NOMO-1 (cell line): ENCODE results near the gene HAGH.
A peak's percentile ranks its signal among the peaks of the same experiment; 100 is the strongest.

Experiments
- DNase-seq, 2 experiments: peaks; one replicate each; lab custom pipeline; 2025; ENCODE audit not compliant: unreplicated experiment in 2 of 2; lab: John Stamatoyannopoulos, UW

The HAGH gene

DNA sequence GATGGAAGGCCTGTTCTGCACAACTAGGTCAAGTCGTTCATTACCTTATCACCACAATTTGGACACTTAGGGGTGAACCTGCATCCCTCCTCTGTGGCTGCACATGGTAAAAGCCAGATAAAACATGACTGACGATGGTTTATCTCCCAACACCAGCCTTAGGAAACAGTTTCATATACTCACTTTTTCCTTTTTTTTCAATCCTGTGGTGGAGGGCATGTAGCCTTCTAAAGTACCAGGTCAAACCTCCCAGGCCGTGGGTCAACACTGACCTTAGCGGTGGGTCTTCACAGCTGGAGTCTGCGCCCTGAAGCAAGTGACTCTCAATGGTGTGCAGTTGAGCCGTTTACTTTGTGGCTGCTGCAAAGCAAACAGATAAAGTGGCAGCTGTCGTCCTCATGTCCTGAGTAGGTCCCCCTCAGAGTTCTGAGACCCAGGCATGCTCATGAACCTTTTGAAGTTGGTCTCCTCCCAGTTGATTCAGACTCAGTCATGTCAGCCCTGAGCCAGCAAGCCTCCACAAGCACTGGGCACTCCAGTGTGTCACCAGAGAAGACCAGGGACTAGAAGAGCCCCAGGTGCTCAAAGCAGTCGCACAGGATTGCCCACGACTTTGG is 6.3 kb upstream of the HAGH start:
- no peak for DNase-seq

DNA sequence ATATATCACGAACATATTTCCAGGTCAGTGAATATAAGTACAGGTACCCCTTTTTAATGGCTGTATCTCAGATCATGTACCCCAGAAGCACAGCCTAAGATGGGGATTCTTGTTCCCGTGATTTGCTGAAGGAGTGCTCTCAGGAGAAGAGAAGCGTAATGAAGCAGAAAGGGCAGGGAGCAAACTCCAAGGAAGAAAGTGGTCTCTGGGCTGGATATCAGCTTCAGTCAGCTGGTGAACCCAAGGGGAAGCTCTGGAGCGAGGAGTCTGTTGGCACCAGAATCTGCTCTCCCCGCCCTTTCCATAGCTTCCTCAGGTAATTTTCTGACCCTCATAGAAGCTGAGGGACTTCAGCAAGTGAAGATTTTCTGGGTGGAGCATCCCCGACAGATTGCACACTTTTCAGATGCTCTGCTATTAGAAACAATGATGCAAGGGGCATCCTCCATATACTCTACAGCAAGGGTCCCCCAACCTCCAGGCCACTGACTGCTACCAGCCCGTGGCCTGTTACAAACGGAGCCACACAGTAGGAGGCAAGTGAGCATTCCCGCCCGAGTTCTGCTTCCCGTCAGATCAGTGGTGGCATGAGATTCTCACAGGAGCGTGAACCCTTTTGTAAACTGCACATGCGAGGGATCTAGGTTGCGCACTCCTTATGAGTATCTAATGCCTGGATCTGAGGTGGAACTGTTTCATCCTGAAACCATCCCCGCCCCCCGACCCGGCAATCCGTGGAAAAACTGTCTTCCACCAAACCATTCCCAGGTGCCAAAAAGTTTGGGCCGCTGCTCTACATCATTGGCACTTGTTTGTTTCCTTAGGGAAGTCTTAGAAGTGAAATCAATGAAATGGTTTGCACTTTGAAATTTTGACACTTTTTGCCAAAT is 4.8 kb upstream of the HAGH start:
- DNase-seq: no peak

GRCh38 chr16:1830213-1830612 is 3.6 kb upstream of the HAGH start:
- DNase-seq: no peak

DNA sequence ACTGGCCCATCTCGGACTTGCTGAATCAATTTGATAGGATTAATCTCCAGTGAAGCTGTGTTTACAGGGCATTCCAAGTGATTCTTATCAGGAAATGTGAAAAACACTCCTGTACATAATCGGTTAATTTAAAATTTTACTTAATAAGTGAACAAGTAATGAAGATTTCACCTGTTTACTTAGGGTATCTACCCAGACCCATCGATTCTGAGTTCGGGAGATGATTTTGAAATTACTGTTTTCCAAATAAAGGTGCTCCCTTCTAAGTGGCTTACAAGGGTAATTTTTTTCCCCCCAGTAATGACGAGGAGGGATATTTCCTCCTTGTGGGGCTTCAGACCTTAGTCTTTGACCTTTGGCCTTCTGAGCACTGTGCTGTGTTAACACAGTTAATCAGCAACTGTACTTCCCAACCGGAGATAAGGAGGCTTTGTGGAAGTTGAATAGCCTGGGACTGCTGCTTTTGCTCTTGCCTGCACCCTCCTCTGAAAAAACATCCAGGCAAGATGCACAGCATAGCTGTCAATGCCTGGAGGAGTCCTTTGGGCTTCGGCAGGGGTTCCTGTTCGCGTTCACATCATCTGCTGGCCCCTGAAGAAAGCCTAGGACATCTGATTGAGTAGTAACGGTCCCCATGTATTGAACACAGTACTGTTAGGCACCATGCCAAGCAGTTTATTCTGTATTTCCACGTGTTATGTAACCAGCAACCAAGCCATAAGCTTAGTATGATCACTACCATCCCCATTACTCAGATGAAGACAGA is 2.2 kb upstream of the HAGH start:
- DNase-seq: no peak

DNA sequence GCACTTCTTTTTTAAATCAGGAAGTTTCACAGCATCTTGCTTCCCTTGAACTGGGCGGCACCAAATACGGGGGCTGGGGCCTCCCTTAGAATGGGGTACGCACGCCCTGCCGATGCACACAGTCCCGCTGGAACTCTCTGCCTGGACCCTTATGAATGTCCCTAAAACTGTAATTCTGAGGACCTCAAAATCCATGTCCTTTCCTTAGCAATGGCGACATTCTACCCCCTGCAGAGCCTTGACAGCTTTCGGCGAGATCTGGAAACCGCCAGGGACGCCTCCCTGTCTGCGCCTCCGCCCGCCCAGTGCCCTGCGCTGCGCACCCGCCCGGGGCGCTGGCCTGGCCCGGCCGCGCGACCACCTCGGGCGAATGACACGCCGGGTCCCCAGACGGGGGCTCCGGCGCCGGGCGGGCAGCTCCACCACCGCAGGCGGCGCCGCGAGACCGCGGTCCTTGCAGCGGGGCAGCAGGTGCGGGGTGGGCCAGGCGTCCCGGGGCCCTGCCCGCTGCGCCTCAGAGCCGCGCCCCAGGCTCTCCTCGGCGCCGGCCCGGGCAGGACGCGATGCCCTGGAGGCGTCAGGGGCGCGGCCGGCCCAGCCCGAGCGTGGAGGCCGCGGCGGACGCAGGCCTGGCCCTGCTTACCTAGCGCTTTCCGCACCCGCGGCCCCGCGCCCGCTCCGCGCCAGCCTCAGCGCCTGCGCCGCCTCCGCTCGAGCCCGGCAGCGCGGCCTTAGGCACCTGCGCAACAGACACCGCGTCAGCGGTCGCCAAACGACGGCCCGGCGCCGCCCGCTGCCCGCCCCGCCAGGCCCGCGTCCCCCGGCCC is 548 bp downstream of the HAGH start:
- peak; percentile 59 to 78 for DNase-seq

DNA sequence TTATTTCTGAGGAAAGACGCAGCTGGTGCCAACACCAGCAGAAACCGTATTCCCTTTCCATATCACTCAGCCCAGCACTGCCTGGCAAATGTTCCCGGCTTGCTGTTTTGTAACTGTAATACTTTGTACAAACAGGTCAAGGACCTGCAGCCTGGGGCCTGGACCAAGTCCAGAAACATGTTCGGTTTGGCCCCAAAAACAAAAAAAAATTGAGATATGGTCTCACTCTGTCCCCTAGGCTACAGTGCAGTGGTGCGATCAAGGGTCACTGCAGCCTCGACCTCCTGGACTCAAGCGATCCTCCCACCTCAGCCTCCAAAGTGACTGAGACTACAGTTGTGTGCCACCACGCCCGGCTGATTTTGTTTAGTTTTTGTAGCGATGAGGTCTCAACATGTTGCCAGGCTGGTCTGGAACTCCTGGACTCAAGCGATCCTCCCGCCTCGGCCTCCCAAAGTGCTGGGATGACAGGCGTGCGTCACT is 1.2 kb downstream of the HAGH start:
- no peak for DNase-seq

GRCh38 chr16:1823821-1824220 is 2.8 kb downstream of the HAGH start:
- no peak for DNase-seq

DNA sequence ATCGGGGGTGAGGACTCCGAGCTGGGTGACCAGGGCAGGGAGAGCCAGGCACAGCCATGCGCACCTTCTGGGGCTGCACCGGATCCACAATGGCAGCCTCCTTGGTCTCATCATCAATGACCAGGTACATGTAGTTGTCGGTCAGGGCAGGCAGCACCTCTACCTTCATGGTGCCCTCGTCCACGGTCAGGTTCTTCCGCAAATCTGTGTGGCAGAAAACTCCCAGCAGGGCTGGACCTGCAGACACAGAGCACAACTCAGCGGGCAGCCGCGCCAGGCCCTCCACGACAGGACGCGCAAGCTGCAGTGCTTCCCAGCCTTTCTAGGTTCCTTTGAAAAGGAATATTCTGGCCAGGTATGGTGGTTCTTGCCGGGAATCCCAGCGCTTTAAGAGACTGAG is 3.8 kb downstream of the HAGH start:
- no peak for DNase-seq

DNA sequence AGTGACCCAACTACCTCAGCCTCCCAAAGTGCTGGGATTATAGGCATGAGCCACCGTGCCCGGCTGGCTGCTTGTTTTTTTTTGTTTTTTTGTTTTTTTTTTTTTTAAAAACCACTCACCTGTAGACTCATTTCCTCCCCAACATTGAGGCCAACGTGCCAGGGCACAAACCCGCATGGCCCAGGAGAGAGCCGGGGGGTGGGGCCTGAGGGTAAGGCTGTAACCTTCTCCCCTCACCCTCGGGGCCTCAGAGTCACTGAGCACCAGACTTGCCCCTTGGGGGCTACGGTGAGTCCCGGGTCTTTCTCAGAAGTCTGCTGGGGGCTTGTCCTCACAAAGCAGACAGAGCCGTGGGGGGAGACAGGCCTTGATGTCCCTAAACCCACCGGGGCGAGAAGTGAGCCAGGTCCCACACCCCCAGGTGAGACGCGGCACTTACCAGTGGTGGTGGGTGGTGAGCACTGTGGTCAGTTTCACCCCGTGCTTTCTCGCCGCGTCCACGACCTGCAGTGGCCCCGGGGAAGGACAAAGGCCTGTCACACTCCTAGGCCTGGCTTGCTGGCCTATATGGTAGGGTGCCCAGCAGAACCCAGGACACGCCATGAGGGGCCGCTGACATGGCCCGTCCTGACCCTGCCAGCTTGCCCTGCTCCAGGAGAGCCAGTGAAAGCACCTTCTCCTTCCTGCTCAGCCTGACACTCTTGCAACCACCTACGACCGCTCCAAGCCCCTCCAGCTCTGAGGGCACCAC is 4.6 kb downstream of the HAGH start:
- DNase-seq: no peak

- no peak for DNase-seq
Observed at GRCh38 chr16:1820946-1821290, 5.7 kb downstream of the HAGH start.

DNA sequence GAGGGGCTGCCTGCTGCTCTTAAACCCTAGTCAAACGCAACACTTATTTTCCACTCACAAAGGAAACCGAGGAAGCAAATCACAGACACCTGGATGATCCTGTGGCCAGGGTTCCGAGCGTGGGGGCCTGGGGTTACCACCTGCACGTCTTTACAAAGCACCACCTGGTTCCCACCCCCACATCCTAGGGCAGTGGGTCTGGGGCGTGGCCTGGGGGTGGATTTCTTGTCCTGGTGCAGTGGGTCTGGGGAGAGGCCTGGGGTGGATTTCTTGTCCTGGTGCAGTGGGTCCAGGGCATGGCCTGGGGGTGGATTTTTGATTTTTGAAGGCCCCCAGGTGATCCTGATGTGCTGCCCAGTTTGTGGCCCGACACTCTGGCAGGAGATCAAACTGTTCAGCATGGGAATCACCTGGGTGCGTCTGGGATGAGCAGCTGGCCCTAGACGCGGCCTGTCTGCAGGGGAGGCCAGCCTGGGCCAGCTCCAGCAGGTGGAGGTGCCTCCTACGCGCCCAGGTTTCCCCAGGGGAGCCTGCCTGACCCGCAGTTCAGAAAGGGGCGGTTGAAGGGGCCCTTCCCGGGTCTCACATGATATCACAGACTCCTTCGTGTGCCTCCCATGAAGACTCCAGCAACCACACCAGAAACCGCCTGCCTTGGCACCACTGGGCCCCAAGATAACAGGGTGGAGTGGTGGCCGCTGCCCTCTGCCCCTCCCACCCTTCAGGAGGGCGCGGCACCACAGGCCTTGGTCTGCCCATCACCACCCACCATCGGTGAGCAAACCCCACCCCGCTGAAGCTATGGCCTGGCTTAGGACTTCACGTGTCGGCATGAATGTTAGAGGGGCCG is 6.3 kb downstream of the HAGH start:
- no peak for DNase-seq

DNA sequence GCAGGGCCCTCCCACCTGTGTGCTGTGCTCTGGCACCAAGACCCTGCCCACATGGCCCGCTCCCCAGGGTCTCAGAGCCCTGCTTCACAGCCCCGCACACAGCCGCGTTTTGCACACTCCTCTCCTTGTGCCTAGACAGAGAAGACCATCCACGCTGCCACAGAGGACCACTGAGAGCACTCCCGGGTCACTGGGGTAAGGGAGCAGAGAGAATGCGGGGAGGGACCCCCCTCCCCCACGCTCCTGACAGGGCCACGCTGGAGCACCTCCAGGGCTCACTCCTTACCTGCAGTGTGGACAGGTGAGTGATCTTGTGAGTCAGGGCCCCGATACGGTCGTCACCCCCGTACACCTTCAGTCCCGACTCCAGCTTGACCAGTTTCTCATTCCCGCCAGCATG is 7.0 kb downstream of the HAGH start:
- no peak for DNase-seq

DNA sequence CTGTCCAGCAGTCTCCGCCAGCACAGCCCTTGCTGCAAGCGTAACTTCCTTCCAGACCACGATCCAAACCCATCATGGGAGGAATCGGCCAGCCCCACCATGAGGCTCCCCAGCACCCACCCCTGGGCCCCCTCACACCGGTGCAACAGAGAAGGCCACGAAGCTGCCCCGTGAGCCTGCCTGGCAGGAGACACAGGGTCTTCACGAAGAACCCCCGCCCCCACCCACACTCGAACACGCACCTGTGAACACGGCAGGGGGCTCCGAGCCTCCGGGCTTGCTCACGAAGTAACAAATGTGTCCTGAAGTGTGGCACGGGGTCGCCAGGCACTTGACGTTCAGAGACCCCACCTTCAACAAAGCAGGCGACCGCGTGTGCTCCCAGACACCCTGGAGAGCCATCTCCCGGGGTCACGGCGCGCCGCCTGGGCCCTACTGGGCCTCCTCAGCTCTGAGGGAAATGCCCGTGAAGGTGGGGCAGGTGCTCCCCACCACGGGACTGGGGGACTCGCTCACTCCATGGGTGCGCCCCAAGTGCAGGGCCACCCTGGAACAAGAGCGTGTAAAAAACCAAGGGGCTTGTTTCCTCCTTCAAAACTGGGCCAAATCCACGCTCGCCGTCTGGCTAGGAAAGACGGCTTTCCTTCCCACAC is 7.6 kb downstream of the HAGH start:
- DNase-seq: no peak

DNA sequence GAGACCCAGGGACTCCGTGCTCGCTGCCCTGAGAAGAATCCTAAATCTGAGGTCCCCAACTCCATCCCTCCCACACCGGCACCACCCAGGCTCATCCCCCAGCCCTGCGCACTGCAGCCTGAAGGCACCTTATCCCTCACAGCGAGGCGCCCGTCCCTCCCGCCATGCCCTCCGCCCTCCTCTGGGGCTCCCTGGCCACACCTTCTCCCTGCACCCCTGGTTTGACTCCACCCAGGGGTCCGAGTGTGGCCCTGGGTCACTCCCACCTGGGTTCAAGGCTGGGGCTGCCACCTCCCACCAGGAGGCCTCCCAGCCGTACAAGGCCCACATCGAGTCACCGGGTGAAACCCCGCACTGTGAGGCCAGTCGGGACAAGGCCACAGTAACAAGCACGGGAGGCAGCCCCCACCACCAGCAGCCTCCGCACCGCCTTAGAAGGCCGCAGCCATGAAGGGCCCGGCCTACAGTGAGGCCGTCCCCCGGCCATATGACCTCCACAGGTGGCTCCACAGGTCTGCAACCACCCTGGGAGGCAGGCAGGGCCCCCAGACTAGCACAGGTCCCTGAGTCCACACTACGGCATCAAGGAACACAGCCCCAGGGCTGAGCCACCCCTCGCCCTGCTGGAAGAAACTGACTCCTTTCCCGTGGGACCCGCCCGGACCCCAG is 8.3 kb downstream of the HAGH start:
- no peak for DNase-seq

DNA sequence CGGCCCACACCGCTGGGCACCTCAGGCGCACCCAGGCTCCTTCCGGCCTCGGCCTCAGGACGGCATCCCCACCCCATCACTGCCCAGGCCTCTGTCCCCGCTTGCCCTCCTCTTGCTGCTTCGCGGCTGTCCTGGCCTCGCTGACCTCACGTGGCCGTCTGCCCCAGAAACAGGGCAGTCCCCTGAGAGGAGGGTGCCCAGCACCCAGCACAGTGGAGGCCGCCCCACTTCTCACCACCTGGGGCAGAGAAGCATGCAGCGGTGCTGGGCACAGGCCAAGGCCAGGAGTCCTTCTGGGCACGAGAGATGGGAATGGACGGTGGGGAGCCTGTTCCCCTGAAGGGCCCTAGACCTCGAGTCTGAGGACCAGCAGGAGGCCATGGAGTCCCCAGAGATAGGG is 8.9 kb downstream of the HAGH start:
- no peak for DNase-seq

DNA sequence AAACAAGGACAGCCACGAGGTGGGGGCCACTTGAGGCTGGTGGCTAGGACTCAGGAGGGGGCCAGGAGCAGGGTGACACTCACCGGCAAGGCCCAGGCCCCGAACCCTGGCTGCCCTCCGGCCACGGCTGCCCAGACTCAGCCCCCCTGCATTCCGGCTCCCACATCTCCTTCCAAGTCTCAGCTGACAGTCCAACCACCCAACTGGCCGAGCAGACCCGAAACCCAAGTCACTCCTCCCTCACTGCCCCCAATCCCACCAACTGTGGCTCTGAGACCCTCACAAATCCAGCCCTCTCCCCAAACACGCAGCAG is 9.4 kb downstream of the HAGH start:
- DNase-seq: no peak

DNA sequence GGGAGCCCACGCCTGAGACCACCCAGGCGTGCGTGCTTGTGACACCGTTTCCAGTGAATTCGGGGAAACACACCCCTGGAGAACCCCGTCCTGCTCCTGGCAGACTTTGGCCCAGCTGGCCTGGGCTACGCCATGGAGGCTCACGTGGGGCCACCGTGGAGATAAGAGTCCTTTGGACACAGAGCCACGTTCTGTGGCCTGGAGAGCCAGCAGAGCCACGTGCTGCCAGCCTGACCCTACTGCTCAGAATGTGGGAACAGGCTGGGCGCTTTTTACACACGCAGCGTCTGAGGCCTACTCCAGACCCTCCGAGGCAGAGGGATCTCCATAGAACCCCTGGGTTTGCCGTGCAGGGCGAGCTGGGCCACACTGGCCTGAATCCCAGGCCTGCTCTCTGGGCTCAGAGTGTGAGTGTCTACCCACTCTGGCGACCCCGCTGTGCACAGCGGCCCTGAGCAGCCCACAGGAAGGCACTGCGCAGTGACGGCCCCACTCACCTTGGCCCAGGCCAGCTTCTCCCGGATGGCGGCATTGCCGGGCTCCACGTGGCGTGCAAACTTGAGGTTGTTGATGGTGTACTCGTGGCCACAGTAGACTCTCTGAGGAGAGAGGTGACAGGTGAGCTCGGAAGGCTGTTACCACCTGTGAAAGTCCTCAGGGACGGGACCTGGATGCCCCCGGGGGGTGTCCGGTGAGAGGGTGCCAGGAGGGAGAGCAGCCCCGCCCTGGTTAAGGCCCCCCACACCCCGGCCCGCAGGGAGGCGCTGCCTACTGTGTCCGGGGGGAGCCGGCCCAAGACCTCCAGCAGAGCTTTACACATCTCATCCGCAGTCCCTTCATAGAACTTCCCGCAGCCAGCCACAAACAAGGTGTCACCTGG is 10.0 kb downstream of the HAGH start:
- no peak for DNase-seq
